ENCODE measurements around the gene NGEF. TPM values are rescaled to one million over a fixed set of nuclear protein-coding genes. Genes with fewer than 3 reads are reported as not detected.
A peak's percentile ranks its signal among the peaks of the same experiment; 100 is the strongest.

Gene NGEF
- total RNA-seq, 1 experiment from 2014 or later: 1.9 TPM

GRCh38 chr2:233011702-233012131 lies 1.3 kb downstream of the NGEF start:
- H4K91ac ChIP-seq (ENCODE audit: insufficient read length, low read depth, low read length): no peak overlapping the region
- no peak for DNase-seq
- H3K27me3 Mint-ChIP-seq (ENCODE audit: low read depth): peaks cover 1% of the 10 kb centered on the region; the same call in 1 of the 2 replicates

More at GRCh38 chr2:233011702-233012131, 1.3 kb downstream of the NGEF start:
- no peak overlapping the region for H2AFZ ChIP-seq (ENCODE audit: low read length)
- H4K8ac ChIP-seq (replicated peaks; ENCODE audit: insufficient read length, low read depth, low read length): no peak overlapping the region
- no peak overlapping the region for H2BK20ac ChIP-seq (ENCODE audit: low read depth, low read length, poor library complexity, severe bottlenecking)
- no peak overlapping the region for H3K23ac ChIP-seq (ENCODE audit: insufficient read length, low read depth, low read length)
- H3K9me3 ChIP-seq (ENCODE audit: control insufficient read depth, low read depth, low read length): no peaks in the 10 kb centered on the region
- H3K79me2 ChIP-seq (ENCODE audit: insufficient read depth, low read length): no peaks in the 10 kb centered on the region
- no peak overlapping the region for H2AK5ac ChIP-seq (ENCODE audit: insufficient read length, low read length)
- H4K20me1 ChIP-seq (ENCODE audit: control insufficient read depth, insufficient read depth, insufficient read length): no peaks in the 10 kb centered on the region
- no peaks in the 10 kb centered on the region for H3K4me1 ChIP-seq (ENCODE audit: insufficient read depth, low read length)
- no peak overlapping the region for H3K4me2 ChIP-seq (ENCODE audit: insufficient read depth, insufficient read length, low read length)
- no peaks in the 10 kb centered on the region for H3K27me3 ChIP-seq (ENCODE audit: insufficient read depth, low read length)
- no peak for TF ChIP-seq CTCF (conservative IDR thresholded peaks at IDR 0.05)
- H3K36me3 Mint-ChIP-seq (ENCODE audit: insufficient read depth in 1 of 3, low read depth in 3 of 3): no peaks in the 10 kb centered on the region
- no peak overlapping the region for H3K4ac ChIP-seq (ENCODE audit: low read depth, low read length)
- no peak overlapping the region for H3K4me3 Mint-ChIP-seq
- H3K9me3 Mint-ChIP-seq: peaks cover 0 to 5% of the 10 kb centered on the region in 2 experiments; a peak in 2 of 5 replicates
- no peak overlapping the region for H3K18ac ChIP-seq (ENCODE audit: insufficient read length, low read depth, low read length)
- H4K5ac ChIP-seq (ENCODE audit: insufficient read length, low read depth, low read length): no peak overlapping the region
- H3K14ac ChIP-seq (ENCODE audit: insufficient read depth, low read length): no peak overlapping the region
- H3K9ac ChIP-seq (ENCODE audit: extremely low read depth, insufficient read length, low read length): no peak overlapping the region
- H3K79me1 ChIP-seq (ENCODE audit: insufficient read depth, low read depth, low read length, poor library complexity, severe bottlenecking): no peaks in the 10 kb centered on the region
- WGBS (ENCODE audit: extremely low coverage, insufficient read length, low lambda C conversion rate): no CpG with 5 or more reads among the region's 1 CpG
- H2BK15ac ChIP-seq (ENCODE audit: low read depth, low read length): no peak overlapping the region
- H3K27ac Mint-ChIP-seq: peak overlapping the region in 1 of 3 experiments; percentile 76; a peak in 1 of 7 replicates
- no peak overlapping the region for H2BK120ac ChIP-seq (ENCODE audit: low read depth, low read length, poor library complexity, severe bottlenecking)
- H2BK12ac ChIP-seq (ENCODE audit: insufficient read length, low read depth, low read length): no peak overlapping the region
- no peak overlapping the region for H3K56ac ChIP-seq (ENCODE audit: insufficient read length, low read depth, low read length)
- H2BK5ac ChIP-seq (ENCODE audit: insufficient read length, low read length): no peak overlapping the region
- H3K4me1 Mint-ChIP-seq: no peaks in the 10 kb centered on the region
- H3T11ph ChIP-seq (ENCODE audit: low read length): no peak overlapping the region
- no peak overlapping the region for H3K27ac ChIP-seq (ENCODE audit: insufficient read length, low read depth, low read length)
- H3K23me2 ChIP-seq (ENCODE audit: insufficient read length, low read depth, low read length, poor library complexity, severe bottlenecking): no peaks in the 10 kb centered on the region

Data from H9 (cell line).